Spleen (tissue), 7 donors: ENCODE results near the gene GNAO1.

ENCODE experiments used
- CTCF ChIP-seq, 11 experiments: fragments of 200-600 bp in 7 of 11; fragments of 450-650 bp in 4 of 11; sonication (generic) in 4 of 11; IDR thresholded peaks in 8 of 11; conservative IDR thresholded peaks in 3 of 11; 1 replicate in 7 of 11; 2 replicates in 4 of 11; pipeline versions ENCODE4 v1.4.0 to v1.8.0; 2016 to 2021; ENCODE audit warnings: antibody characterized with exemption in 11 of 11, inconsistent platforms in 4 of 11, mild to moderate bottlenecking in 1 of 11
- POLR2A ChIP-seq, 3 donors: fragments of 450-650 bp; IDR thresholded peaks; one replicate each; pipeline ENCODE4 v1.5.1; 2017; ENCODE audit warnings: antibody characterized with exemption in 3 of 3, mild to moderate bottlenecking in 1 of 3
- POLR2AphosphoS5 ChIP-seq, 3 donors: sonication (generic); formaldehyde crosslinking; IDR thresholded peaks; one replicate each; pipeline ENCODE4 v1.5.1; 2017; ENCODE audit warnings: antibody characterized with exemption in 3 of 3
- donor health status: DM: no; HTN: no; CAD: no; lungs with moderate emphysema.
- donor health status: DM: no; HTN: no; CAD: no.
- donor health status: DM: no; HTN: no; CAD: no.

- no peak for TF ChIP-seq CTCF (IDR thresholded peaks at IDR 0.05 in 8 of 11, conservative IDR thresholded peaks at IDR 0.05 in 3 of 11)
- no peak for TF ChIP-seq POLR2AphosphoS5 (IDR thresholded peaks at IDR 0.05)
- no peak for TF ChIP-seq POLR2A (IDR thresholded peaks at IDR 0.05)
Measured at GRCh38 chr16:56311208-56312027, 120.1 kb downstream of the GNAO1 start.
